Lung (tissue), 12 donors: ENCODE data around the gene COG2. TPM values are rescaled to one million over a fixed set of nuclear protein-coding genes. Genes with fewer than 3 reads are reported as not detected.
"Not testable (repeated sequence)": the region's sequence is repeated elsewhere in the genome, so short reads cannot be mapped to it uniquely, and the experiment has no call there.

ENCODE experiments used
- ATAC-seq: fragments of 200-7000 bp; cut with Tn5 transposase; one replicate; pipeline ENCODE4 v1.9.1; 2020; ENCODE audit warnings: moderate number of reproducible peaks; ENCODE audit not compliant: insufficient read depth, low FRiP score
- DNase-seq, 3 donors: peaks; one replicate each; pipeline ENCODE4 v3.0.0-alpha.2; 2013 to 2017
- H3K27ac ChIP-seq, 2 donors: one replicate each; pipeline ENCODE4 v1.5.1; 2013; ENCODE audit warnings: mild to moderate bottlenecking in 2 of 2, moderate library complexity in 2 of 2, control low read depth in 1 of 2, inconsistent platforms in 1 of 2, low read depth in 1 of 2, low read length in 1 of 2
- H3K27me3 ChIP-seq, 3 donors: one replicate each; pipeline ENCODE4 v1.5.1; 2013; ENCODE audit warnings: low read length in 2 of 3; ENCODE audit not compliant: control insufficient read depth in 3 of 3, insufficient read depth in 3 of 3
- H3K36me3 ChIP-seq, 4 donors: one replicate each; pipeline ENCODE4 v1.5.1; 2013; ENCODE audit warnings: low read length in 4 of 4, mild to moderate bottlenecking in 1 of 4, moderate library complexity in 1 of 4; ENCODE audit not compliant: control insufficient read depth in 4 of 4, insufficient read depth in 4 of 4
- H3K4me1 ChIP-seq, 5 donors: one replicate each; pipeline ENCODE4 v1.5.1; 2013; ENCODE audit warnings: low read length in 5 of 5, mild to moderate bottlenecking in 2 of 5, moderate library complexity in 1 of 5; ENCODE audit not compliant: control insufficient read depth in 5 of 5, insufficient read depth in 5 of 5
- H3K4me3 ChIP-seq: one replicate; pipeline ENCODE4 v1.5.1; 2013; ENCODE audit warnings: mild to moderate bottlenecking, control low read depth, moderate library complexity
- H3K9ac ChIP-seq, 2 donors: one replicate each; pipeline ENCODE4 v1.5.1; 2013; ENCODE audit warnings: low read length in 2 of 2, control low read depth in 1 of 2; ENCODE audit not compliant: insufficient read depth in 1 of 2
- H3K9me3 ChIP-seq, 4 donors: one replicate each; pipeline ENCODE4 v1.5.1; 2013; ENCODE audit warnings: low read length in 3 of 4, mild to moderate bottlenecking in 1 of 4, moderate library complexity in 1 of 4; ENCODE audit not compliant: control insufficient read depth in 4 of 4, insufficient read depth in 3 of 4
- CTCF ChIP-seq: IDR thresholded peaks from 2 replicates; pipeline ENCODE4 v1.5.1; 2012; ENCODE audit warnings: mild to moderate bottlenecking; ENCODE audit errors: control extremely low read depth, extremely low read depth
- WGBS, 2 donors: extraction: QIAGEN DNeasy Blood & Tissue Kit; methylation state at CpG; one replicate each; pipeline ENCODE4 v1.1.7; 2013; 5-methylcytosine and 5-hydroxymethylcytosine counted together
- polyA plus RNA-seq, 2 donors: library from polyadenylated mRNA; stranded (reverse); fragments of 200-250 nt; gene quantifications; one replicate each; pipeline ENCODE4 v1.2.1, GENCODE V29; 2013
- total RNA-seq, 2 donors: library from RNA; depleted of rRNA in 1 of 2; stranded (reverse); fragments of >200 nt in 1 of 2; gene quantifications; one replicate each; pipeline ENCODE4 v1.2.1, GENCODE V29; 2014 to 2021
- donor health status: control.
- donor health status: control.
- donor health status: Bipolar disorder and iron deficiency.
- donor health status: healthy.
- donor health status: DM: yes; HTN: yes; CAD: no.

COG2 gene
- total and polyA plus RNA-seq, 4 donors = 8.6 to 41.0 (median 17.5) TPM

- WGBS, 2 donors = 78 to 79% methylated on average over 1 of the region's 1 CpG
- Histone ChIP-seq H3K27ac (no peak overlapping the region), H3K4me1 (peaks cover 0 to 12% (median 3%) of the 10 kb centered on the region in 5 donors), H3K4me3 (no peak overlapping the region), H3K9me3 (peaks cover 0 to 1% (median 0%) of the 10 kb centered on the region in 4 donors), H3K36me3 (no peaks in the 10 kb centered on the region), H3K27me3 (no peaks in the 10 kb centered on the region), H3K9ac (no peak overlapping the region)
- no peak for TF ChIP-seq CTCF
- ATAC-seq (no peak), DNase-seq (no peak)
Observed at GRCh38 chr1:230717251-230717650, 75.0 kb downstream of the COG2 start.

- H3K9ac ChIP-seq, H3K27ac ChIP-seq, H3K27me3 ChIP-seq, H3K9me3 ChIP-seq, H3K36me3 ChIP-seq, H3K4me1 ChIP-seq, H3K4me3 ChIP-seq, DNase-seq, ATAC-seq: not testable (repeated sequence)
- 88 to 96% methylated on average over 3 of the region's 3 CpGs for WGBS, 2 donors
Observed at GRCh38 chr1:230721849-230722522, 79.7 kb downstream of the COG2 start.

- ATAC-seq (no peak), DNase-seq (no peak)
- Histone ChIP-seq H3K27me3 (no peaks in the 10 kb centered on the region), H3K36me3 (no peaks in the 10 kb centered on the region), H3K4me3 (no peak overlapping the region), H3K4me1 (no peaks in the 10 kb centered on the region), H3K9ac (no peak overlapping the region), H3K27ac (peak overlapping the region in 1 of 2 donors; percentile 23), H3K9me3 (peaks cover 0 to 3% (median 0%) of the 10 kb centered on the region in 4 donors)
- no peak for TF ChIP-seq CTCF
- 71 to 84% methylated on average over 6 of the region's 6 CpGs for WGBS, 2 donors
Observed at GRCh38 chr1:230725256-230726012, 83.2 kb downstream of the COG2 start.

GRCh38 chr1:230728710-230729392 is 86.6 kb downstream of the COG2 start:
- H3K9me3 ChIP-seq = no peaks in the 10 kb centered on the region
- H3K27ac ChIP-seq = no peak overlapping the region
- H3K4me1 ChIP-seq = peaks cover 0 to 5% (median 0%) of the 10 kb centered on the region in 5 donors
- no peak overlapping the region for H3K4me3 ChIP-seq
- H3K36me3 ChIP-seq = no peaks in the 10 kb centered on the region
- DNase-seq = peak in 2 of 3 donors; percentile 17 to 18
- no peaks in the 10 kb centered on the region for H3K27me3 ChIP-seq
- H3K9ac ChIP-seq = no peak overlapping the region
- ATAC-seq = no peak
- 57 to 74% methylated on average over 6 of the region's 6 CpGs for WGBS, 2 donors
- no peak for TF ChIP-seq CTCF
